IPS-NIHi7 (cell line): ENCODE results near the gene ANGEL1.

ENCODE experiments used
- DNase-seq: peaks from one replicate; pipeline ENCODE4 v3.0.0; 2012; ENCODE audit warnings: mixed read lengths; ENCODE audit errors: extremely low spot score

ANGEL1 gene

DNA sequence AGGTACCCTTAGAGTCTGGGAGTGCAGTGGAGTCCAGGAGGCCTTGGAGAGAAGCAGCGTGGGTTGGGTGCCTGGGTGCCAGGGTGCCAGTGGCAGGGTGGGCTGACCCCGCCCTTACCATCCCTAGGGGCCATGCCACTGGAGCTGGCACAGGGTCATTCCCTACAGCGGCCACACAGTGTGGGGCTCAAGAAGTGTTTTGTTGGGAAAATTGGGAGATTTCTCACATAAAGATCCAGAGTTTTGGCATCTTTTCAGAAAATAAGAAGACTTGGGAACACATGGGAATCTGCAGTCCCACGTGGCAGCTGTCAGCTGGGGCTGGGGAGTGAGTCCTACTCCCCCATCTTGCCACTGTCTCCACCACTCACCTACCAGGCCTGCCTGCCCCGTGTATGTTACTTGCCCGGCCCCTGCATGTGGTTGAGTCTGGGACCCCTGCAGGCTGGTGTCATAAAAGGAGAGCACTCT lies 47.2 kb downstream of the ANGEL1 start:
- no peak for DNase-seq

DNA sequence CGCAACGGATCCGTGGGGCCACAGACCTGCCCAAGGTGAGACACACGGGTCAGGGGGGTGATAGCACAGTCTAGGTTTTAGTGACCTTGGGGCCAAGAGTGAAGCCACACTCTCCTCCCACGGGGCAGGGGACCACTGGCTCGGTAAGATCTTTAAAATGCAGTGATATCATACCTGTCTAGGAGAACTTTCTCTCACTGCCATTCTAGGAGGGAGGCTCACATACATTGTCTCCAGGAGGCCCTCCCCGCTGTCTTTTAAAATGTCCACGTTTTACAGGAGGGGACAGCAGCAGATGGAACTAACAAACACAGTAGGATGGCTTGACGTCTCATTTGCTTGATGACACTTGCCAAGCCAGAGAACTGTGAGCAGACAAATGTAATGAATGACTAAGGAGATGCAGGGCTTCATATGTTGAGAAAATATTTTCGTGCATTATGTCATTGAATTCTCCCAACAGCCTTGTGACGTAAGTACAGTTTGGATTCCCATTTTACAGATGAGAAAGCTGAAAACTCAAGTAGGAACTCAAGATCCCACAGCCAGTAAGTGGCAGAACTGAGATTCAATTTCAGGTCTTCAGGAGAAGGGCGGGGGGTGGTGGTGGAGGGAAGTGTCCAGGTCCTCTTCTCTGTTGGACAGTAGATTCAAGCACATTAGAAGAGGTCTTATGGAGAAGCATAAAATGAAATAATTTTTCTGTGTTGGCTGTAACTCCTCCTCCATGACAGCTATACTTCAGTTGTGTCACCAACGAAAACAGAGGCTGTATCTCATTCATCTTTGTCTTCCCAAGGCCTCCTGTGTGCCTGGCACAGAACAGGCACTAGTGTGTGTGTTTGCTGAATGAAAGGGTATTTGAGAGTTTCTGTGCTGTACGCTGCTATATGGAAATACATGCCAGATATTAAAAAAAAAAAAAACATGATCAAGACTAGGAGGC lies 49.3 kb downstream of the ANGEL1 start:
- no peak for DNase-seq

DNA sequence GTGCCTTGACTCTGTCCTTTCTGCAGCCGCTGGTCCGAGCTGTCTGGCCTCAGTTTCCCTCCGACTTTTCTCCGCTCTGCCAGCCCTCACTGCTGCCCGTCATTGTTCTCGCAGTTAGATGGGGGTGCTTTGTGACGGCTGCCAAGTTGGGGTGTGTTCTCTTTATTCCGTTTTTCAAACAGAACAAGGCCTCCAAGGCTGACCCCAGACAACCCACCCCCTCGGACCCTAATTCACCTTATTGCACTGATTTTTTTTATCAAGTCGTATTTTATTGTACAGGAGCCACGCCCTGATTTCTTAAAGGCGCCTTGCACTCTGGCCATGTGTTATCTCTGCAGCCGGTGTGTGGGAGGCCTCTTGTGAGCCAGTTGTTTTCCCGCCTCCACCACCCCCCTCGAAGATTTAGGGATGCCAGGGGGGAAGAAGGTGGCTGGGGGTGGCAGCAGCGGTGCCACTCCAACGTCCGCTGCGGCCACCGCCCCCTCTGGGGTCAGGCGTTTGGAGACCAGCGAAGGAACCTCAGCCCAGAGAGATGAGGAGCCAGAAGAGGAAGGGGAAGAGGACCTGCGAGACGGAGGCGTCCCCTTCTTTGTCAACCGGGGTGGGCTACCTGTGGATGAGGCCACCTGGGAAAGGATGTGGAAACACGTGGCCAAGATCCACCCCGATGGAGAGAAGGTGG lies 50.1 kb downstream of the ANGEL1 start:
- DNase-seq = no peak

DNA sequence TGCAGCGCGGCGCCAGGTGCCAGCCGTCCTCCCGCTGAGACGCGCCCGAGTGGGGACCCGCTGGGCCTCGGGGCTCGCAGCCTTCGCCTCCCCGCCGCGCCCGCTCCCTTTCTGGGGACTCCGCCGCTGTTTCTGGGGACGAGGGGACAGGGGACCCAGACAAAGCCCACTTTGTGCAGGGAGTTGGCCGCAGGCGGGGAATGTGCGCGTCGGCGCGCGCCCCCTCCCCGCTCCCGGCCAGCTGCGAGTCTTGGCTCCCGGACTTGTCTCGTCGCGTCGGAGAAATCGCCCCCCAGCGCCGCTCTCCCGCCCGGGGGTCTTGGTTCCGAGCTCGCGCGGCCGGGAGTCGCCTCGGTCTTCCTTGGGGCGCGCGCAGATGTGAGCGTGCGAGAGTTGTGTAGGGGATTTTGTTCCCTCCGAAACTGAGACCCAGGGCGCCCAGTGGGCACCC lies 50.7 kb downstream of the ANGEL1 start:
- no peak for DNase-seq

DNA sequence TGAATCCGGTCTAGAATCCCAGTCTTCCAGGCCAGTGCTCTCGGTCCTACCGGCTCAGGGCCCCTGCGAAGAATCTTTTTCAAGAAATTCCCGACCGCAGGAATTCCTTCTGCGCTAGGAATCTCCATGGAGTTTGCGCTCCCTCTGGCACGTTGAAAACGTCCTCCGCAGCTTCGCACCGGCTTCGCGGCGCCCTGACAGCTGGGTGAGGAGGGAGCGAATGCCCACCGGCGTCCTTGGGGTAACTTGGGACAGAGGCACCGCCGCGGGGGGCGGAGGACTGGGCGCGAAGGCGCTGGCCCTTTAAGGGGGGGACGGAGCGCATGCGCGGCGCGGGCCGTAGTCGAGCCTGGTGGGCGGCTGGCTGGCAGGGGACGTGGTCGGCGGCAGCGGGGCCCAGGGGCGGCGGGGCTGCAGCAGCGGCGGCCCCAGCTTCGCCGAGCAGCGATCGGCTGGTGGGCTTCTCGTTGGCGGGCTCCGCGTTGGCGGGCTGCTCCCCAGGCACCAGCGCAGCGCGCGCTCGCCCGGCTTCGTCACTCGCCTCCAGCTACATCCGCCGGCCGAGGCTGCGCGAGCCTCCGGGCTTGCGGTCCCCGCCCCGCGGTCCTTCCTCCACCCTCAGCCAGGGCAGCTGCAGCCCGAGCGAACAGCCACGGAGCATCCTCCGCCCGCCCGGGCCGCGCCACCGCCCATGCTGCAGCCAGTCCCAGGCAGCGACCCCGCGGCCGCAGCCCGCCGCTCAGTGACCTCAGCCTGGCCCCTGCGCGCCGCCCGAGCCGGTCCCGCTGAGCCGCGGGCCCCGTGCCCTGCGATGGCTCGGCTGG lies 51.3 kb downstream of the ANGEL1 start, which contains the start of gene VASH1:
Gene VASH1, plus strand, starts transcription at position 333 of the 824 bp plus-strand sequence. CDS start 1,354 bp downstream, outside the sequence.
- DNase-seq = peak; percentile 86

DNA sequence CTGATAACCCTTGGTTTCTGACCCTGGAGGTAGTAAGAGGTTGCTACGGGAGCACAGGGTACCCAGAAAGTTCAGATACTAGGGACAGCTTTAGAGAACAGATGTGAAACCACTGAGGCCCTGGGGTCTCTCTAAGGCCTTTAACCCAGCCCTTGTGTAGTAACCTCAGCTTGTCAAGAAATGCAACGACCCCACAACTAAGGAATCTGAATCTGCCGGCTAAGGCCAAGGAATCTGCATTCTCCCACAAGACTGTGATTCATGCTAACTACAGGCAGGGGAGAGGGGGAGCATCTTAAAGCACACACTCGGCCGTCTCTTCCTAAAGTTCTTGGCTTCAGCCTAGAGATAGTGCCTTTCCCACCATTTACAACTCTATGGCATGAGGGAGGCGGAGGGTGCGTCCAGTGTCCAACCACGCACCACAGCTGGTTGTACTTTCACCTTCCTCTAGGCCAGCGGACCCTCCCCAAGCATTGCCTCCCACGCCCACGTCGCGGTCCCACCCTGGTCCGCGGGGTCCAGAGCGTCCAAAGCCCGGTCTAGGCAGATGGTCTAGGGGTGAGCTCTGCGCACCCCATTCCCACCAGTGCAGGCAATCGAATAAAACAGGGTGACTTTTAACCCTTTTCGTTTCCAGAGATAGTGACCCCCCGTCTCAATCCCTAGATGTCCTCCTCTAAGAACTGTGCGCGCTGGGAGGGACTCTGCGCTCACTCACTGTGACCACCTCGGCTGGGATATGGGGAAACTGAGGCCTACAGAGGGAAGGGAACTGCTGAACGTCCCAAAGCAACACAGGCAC lies 52.1 kb downstream of the ANGEL1 start:
- DNase-seq = no peak

DNA sequence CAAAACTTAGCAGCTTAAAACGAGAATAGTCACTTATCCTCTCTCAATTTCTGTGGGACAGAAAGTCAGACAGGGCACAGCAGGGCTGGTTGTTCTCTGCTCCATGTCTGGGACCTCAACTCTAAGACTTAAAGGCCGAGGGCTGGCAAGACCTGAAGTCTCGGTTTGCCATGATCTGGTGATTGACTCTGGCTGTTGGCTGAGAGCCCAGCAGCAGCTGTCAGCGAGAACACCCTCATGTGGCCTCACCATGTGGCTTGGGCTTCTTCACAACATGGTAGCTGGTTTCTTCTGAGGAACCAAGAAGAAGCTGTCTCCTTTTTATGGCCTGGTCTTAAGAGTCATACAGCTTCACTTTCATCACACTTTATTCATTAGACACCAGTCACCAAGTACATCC lies 53.1 kb downstream of the ANGEL1 start:
- DNase-seq = no peak

DNA sequence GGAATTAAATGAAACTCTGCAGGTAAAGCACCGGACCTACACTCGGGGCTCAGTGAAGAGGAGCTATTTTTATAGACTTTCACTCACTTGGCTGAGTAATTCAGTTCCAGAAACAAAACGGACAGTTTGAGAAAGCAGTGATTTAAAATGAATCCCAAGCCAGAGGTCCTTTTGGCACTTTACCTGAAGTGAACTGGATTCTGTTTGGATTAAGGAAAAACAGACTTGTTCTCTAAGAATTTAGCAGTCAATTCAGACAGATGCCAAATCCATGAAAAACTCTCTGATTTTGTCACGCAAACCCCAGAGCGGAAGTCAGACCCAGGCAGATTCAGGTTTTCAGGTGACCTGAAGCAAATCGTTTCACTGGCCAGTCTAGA lies 56.3 kb downstream of the ANGEL1 start:
- no peak for DNase-seq

DNA sequence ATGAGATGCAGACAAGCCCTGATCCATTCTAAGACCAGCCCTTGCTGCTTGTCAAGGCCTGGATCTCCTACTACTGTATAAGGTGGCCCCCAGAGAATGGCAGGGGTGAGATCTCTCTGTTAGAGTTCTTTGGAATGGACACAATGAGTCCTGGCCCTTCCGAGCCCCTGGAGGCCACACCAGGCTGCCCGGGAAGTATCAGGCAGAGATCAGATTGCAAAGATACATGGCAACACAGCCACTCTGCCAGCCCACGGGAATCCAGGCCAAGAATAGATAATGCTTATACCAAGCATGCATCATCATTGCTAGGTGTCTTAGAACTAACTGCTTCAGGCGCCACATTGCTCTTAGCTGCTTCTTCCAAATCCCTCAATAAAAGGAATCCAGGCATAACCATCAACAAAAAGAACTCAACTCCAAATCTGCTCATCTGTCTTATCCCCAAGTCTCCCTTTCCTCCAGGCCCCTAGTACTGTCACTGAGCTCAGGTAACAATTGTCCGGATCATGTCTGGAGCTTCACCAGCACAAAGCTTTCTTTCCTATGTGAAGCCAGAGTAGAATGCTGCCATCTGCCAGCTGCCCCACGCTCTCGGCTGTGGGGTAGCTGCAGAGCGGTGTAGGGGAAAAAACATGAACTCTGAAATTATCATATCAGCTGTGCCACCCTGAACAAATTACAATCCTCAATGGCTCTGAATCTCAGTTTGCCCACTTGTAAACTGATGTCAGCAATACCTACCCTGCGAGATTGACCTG lies 56.9 kb downstream of the ANGEL1 start:
- no peak for DNase-seq

DNA sequence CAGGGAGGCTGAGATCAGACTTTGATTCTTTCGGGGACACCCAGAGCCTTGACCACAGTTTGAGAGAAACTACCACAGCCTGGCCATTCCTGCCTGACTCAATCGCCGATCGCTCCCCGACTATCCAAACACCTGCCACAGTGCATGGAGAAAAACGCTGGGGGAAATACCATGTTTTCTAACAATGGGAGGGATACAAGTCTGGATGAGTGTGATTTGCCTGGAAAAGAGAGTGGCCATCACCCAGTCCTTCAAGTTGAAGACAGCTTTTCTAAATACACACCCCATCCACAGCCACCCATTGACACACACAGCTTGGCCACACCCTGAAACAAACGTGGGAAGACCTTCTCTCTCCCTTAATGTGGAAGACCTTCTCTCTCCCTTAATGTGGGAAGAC lies 58.1 kb downstream of the ANGEL1 start:
- DNase-seq = no peak

DNA sequence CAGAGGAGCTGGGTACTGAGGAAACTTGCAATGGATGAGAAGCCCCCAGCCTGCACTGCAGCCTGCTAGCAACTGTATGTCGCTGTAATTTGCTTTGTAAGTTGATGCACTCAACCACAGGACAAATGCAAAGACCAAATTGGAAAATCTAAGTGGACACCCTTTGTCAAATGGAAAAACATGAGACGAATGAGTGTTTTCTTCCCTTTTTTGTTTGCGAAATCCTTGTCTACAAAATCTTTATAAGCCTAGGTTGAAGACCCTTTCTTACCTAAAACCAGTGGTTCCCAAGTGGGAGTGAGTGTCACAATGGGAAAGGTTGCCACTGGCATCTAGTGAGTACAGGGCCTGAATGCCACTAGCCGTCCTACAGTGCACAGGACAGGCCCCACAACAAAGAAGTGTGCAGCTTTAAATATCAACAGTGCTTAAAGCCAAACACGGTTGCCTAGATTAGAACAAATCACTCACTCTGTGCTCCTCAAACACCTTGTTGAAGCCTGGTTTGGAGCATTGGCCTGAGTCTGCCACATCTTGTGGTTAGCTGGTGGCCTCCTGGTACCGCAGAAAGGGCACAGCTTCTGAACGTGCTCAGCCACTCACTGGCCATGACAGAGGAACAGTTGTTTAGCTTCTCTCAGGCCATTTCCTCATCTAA lies 59.0 kb downstream of the ANGEL1 start:
- DNase-seq = no peak

DNA sequence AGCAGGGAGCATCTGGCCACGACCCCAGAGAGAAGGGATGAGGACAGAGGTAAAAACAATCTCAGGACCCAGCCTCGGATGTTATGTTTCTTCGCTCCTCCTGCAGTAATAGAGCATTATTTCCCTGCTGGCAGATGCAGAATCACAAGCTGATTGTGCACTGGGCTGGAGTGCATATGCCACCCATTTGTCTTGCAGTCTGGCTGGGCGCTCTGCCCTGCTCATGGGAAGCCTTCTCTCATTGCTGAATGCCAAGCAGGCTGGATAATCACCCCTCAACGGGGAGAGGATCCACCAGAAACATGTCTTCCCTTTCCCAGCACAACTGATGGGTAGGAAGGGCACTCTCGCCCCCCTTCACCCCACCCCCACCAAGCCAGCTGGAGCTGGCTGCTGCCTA lies 59.9 kb downstream of the ANGEL1 start:
- DNase-seq = no peak

DNA sequence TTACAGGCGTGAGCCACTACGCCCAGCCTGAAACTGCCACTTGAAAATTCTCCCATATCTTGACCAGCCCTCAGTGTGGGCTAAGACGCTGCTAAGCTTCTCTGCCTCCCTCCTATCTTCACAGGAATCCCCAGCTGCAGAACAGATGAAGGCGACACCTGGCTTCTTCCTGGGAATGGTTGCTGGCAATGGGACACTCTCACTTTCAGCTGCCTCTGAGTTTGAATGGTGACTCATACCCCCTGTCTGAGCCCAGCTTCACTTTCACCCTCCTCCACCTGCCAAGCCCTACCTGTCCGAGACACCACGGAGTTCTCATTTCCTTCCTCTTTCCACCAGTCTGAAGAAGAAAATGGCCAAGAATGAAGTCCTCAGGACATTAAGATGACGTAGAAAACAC lies 69.7 kb downstream of the ANGEL1 start:
- no peak for DNase-seq

DNA sequence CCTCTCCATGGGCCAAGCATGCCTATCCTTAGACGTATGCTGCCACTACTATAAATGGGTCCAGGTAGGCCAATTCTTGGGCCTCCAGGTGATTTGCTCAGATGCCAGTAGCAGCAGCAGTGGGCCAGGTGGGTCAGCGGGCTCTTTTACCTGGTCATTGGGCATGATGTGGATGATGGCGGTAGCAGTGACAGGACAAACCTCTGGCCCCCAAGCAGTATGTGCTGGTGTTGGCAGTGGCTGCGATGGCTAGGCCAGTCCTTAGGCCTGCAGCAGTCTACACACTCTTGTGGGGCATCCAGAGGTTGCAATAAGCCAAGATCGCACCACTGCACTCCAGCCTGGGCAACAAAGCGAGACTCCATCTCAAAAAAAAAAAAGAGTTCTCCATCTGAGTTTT lies 70.5 kb downstream of the ANGEL1 start:
- no peak for DNase-seq

DNA sequence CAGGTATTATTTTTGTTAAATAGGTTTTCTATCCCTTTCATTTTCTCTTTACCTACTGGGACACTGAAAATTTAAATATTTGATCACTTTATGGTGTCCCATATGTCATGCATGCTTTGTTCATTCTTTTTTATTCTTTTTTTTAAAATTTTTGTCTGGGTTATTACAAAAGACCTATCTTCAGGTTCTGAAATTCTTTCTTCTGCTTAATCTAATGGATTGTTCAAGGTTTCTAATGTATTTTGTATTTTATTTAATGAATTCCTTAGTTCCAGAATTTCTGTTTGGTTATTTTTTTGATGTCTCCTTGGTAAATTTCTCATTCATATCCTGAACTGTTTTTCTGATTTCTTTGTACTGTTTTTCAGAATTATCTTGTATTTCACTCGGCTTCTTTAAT lies 71.6 kb downstream of the ANGEL1 start:
- no peak for DNase-seq
